ENCODE measurements around the gene AHSP.
"Not testable (repeated sequence)": the region's sequence is repeated elsewhere in the genome, so short reads cannot be mapped to it uniquely, and the experiment has no call there.

Gene AHSP

GRCh38 chr16:31527734-31528274 is at the start of gene AHSP:
AHSP (plus strand) TSS chr16:31527900; CDS start chr16:31528140, 240 bp downstream.
- no peak for DNase-seq

GRCh38 chr16:31478956-31479355 is 48.7 kb upstream of the AHSP start:
- DNase-seq, result no peak

GRCh38 chr16:31479751-31480150 is 47.9 kb upstream of the AHSP start:
- DNase-seq, result no peak

- DNase-seq, result no peak
Measured at GRCh38 chr16:31480851-31481536, 46.7 kb upstream of the AHSP start.

- DNase-seq, result no peak
Measured at GRCh38 chr16:31483081-31483480, 44.6 kb upstream of the AHSP start, which contains the start of gene SLC5A2. SLC5A2 (plus strand) TSS chr16:31483123; CDS start chr16:31483137, 14 bp downstream.

- DNase-seq, result not testable (repeated sequence)
Measured at GRCh38 chr16:31484048-31484447, 43.7 kb upstream of the AHSP start.

- DNase-seq, result no peak
Measured at GRCh38 chr16:31484491-31485171, 43.1 kb upstream of the AHSP start.

GRCh38 chr16:31485571-31485970 is 42.1 kb upstream of the AHSP start:
- no peak for DNase-seq

GRCh38 chr16:31486045-31486444 is 41.7 kb upstream of the AHSP start:
- DNase-seq, result no peak

GRCh38 chr16:31487071-31487719 is 40.5 kb upstream of the AHSP start:
- no peak for DNase-seq

- no peak for DNase-seq
Measured at GRCh38 chr16:31487720-31488467, 39.8 kb upstream of the AHSP start.

- no peak for DNase-seq
Measured at GRCh38 chr16:31488468-31489297, 39.0 kb upstream of the AHSP start.

- DNase-seq, result no peak
Measured at GRCh38 chr16:31489298-31489564, 38.5 kb upstream of the AHSP start.

GRCh38 chr16:31489616-31490584 is 37.8 kb upstream of the AHSP start:
- DNase-seq, result no peak

GRCh38 chr16:31491778-31492418 is 35.8 kb upstream of the AHSP start:
- DNase-seq, result no peak

- no peak for DNase-seq
Measured at GRCh38 chr16:31493506-31494125, 34.1 kb upstream of the AHSP start.

- DNase-seq, result no peak
Measured at GRCh38 chr16:31496670-31497069, 31.0 kb upstream of the AHSP start.

- DNase-seq, result no peak
Measured at GRCh38 chr16:31498493-31498892, 29.2 kb upstream of the AHSP start.

- DNase-seq, result no peak
Measured at GRCh38 chr16:31499928-31500327, 27.8 kb upstream of the AHSP start.

Data from KG1 (cell line).